GM13976 (cell line): Measurements from ENCODE around the gene CANT1.
A peak's percentile ranks its signal among the peaks of the same experiment; 100 is the strongest.

Experiments
- DNase-seq: peaks from one replicate; pipeline ENCODE4 v3.0.0; 2012; ENCODE audit warnings: low spot score
- in situ Hi-C: fragments of 300-500 bp; cut with MboI; formaldehyde crosslinking; loops from one replicate; pipeline ENCODE4 v1.12.0; 2022; ENCODE audit warnings: low sequenced_read_pairs, mixed read lengths, inconsistent platforms; ENCODE audit not compliant: unreplicated experiment
- TF ChIP-seq, protein P1 (sequence below): IDR thresholded peaks from 2 replicates; pipeline ENCODE4 v1.5.1; 2012; ENCODE audit warnings: borderline replicate concordance, mild to moderate bottlenecking; ENCODE audit not compliant: insufficient read depth; ENCODE audit errors: extremely low read depth, missing control alignments, control extremely low read depth

Gene CANT1

GRCh38 chr17:79046916-79047280 is 37.3 kb upstream of the CANT1 start:
- DNase-seq: no peak
- in situ Hi-C loops: no loop called here
- TF ChIP-seq, protein P1, sequence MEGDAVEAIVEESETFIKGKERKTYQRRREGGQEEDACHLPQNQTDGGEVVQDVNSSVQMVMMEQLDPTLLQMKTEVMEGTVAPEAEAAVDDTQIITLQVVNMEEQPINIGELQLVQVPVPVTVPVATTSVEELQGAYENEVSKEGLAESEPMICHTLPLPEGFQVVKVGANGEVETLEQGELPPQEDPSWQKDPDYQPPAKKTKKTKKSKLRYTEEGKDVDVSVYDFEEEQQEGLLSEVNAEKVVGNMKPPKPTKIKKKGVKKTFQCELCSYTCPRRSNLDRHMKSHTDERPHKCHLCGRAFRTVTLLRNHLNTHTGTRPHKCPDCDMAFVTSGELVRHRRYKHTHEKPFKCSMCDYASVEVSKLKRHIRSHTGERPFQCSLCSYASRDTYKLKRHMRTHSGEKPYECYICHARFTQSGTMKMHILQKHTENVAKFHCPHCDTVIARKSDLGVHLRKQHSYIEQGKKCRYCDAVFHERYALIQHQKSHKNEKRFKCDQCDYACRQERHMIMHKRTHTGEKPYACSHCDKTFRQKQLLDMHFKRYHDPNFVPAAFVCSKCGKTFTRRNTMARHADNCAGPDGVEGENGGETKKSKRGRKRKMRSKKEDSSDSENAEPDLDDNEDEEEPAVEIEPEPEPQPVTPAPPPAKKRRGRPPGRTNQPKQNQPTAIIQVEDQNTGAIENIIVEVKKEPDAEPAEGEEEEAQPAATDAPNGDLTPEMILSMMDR: no peak

- in situ Hi-C loops: no loop called here
- TF ChIP-seq, protein P1: no peak
- no peak for DNase-seq
Measured at GRCh38 chr17:79046197-79046915, 36.8 kb upstream of the CANT1 start.

GRCh38 chr17:79045842-79046196 is 36.3 kb upstream of the CANT1 start:
- in situ Hi-C loops: no loop called here
- peak; percentile 89 for DNase-seq

DNA sequence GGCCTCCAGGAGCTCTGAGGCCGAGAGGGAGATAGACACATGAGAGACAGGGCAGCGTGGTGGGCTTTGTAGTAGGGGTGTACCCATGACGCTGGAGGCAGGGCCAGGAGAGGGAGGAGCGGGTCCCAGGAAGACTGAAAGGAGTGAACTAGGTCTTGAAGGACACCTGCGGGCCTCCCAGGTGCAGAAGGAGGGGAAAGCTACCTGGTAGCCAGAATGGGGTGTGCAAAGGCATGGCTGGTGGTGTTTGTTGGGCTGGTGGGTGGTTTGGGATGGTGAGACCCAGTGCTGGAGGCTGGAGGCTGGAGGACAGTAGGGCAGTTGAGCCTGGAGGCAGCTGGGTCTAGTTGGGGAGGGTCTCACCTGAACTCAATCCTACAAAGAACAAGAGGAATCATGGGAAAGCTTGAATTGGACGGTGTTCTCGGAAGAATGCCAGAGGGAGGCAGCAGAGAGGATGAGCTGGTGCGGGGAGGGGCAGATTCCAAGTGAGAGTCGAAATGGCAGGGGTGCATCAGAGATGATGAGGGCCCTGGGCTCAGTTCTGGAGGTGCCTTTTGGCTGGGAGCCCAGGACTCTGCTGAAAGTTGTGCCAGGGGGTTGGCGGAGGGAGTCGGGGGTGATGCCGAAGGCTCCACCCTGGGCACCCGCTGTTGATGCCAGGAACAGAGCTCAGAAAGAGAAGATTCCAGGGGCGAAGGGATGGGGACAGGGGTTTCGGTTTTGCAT is 35.6 kb upstream of the CANT1 start:
- TF ChIP-seq, protein P1: no peak
- no peak for DNase-seq
- in situ Hi-C loops: no loop called here

More at GRCh38 chr17:79045842-79046196, 36.3 kb upstream of the CANT1 start:
- TF ChIP-seq, protein P1: peak; percentile 91

- in situ Hi-C loops: no loop called here
- TF ChIP-seq, protein P1: no peak
- no peak for DNase-seq
Measured at GRCh38 chr17:79044462-79044861, 34.9 kb upstream of the CANT1 start.

- TF ChIP-seq, protein P1: no peak
- in situ Hi-C loops: no loop called here
- no peak for DNase-seq
Measured at GRCh38 chr17:79043931-79044320, 34.4 kb upstream of the CANT1 start.
